ENCODE data around the gene SMIM3. TPM values are rescaled to one million over a fixed set of nuclear protein-coding genes. Genes with fewer than 3 reads are reported as not detected.

SMIM3 gene, protein sequence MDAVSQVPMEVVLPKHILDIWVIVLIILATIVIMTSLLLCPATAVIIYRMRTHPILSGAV
- total RNA-seq (2014; rRNA removed; shearing (Covaris generic)) (not detected in 2 replicates), total RNA-seq (2022) (not detected in 2 replicates), Bru-seq, nascent RNA (percentile 7 among the genes with signal in this experiment), BruChase-seq, experiment 1, labeled RNA remaining after a 6-hour chase (percentile 10 among the genes with signal in this experiment), BruChase-seq, experiment 2, labeled RNA remaining after a 2-hour chase (percentile 14 among the genes with signal in this experiment)
- long read RNA-seq: 0 reads

DNA sequence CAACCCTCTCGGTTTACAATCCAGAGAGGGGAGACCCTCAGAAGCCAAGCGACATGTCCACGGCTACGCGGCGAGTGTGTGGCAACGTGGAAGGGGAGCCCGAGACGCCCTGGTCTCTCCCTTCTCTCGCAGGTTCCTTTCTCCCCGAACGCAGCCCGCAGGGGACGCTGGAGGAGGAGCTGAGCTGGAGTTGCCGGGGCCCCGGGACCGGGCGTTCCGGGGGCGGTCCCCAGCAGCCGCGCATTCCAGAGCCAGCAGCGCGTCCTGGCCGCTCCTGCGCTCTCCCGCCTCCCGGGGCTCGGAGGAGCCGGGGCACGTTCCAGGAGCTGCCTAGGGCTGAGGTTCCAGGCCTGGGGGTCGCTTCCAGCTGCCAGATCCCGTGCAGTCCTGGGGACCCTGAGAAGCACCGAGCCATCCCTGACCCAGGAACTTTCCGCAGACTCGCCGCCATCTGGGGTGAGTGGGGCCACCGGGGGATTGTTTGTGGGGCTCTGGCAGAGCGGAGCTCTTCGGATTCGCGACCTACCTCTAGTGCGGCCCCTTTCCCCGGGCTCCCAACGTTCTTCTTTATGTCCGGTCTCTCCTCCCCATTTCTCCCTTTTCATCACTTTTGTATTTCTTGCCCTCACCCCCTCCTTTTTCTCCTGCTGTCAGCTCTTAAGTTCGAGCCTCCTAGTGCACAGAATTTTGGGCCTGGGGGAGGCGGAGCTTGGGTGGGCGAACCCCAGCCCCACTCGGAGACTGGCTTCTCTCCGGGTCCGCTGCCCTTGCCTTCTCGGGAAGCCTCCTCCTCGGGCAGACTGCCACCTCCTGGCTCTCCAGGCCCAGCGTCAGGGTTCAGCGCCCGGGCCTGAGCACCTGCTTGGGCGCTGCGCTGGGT, at the start of gene SMIM3:
Gene SMIM3, plus strand, starts transcription at position 241 of the 880 bp plus-strand sequence. CDS start 16,684 bp downstream, outside the sequence.
- H3K4me3 ChIP-seq (ENCODE audit: low read depth, low read length, poor library complexity, severe bottlenecking): no peak within 1 kb of the TSS
- no peaks in the 10 kb centered on the region for H3K4me1 ChIP-seq (ENCODE audit: insufficient read depth, low read length, poor library complexity, severe bottlenecking)
- ChIA-PET CTCF (ENCODE audit: unreplicated experiment) (no interaction called here), POLR2A (no interaction called here)
- TF ChIP-seq, protein P1, sequence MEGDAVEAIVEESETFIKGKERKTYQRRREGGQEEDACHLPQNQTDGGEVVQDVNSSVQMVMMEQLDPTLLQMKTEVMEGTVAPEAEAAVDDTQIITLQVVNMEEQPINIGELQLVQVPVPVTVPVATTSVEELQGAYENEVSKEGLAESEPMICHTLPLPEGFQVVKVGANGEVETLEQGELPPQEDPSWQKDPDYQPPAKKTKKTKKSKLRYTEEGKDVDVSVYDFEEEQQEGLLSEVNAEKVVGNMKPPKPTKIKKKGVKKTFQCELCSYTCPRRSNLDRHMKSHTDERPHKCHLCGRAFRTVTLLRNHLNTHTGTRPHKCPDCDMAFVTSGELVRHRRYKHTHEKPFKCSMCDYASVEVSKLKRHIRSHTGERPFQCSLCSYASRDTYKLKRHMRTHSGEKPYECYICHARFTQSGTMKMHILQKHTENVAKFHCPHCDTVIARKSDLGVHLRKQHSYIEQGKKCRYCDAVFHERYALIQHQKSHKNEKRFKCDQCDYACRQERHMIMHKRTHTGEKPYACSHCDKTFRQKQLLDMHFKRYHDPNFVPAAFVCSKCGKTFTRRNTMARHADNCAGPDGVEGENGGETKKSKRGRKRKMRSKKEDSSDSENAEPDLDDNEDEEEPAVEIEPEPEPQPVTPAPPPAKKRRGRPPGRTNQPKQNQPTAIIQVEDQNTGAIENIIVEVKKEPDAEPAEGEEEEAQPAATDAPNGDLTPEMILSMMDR (conservative IDR thresholded peaks at IDR 0.05; ENCODE audit: low read length): no peak
- no peak for TF ChIP-seq EZH2phosphoT487 (IDR thresholded peaks at IDR 0.05; ENCODE audit: borderline replicate concordance, low read depth, low read length)
- H4K20me1 ChIP-seq (ENCODE audit: insufficient read depth, low read length): no peaks in the 10 kb centered on the region
- no peaks in the 10 kb centered on the region for H3K36me3 ChIP-seq (ENCODE audit: insufficient read depth, low read length)
- H3K9me3 ChIP-seq (ENCODE audit: low read length): no peaks in the 10 kb centered on the region
- no peak for DNase-seq (ENCODE audit: low spot score)
- H3K4me2 ChIP-seq (ENCODE audit: low read length): no peak within 1 kb of the TSS
- H3K79me2 ChIP-seq (ENCODE audit: insufficient read depth, low read depth, low read length): no peaks in the 10 kb centered on the region
- intact Hi-C loops (cut with micrococcal nuclease; ENCODE audit: unreplicated experiment): no loop called here
- no TSS peak for BruUV-seq (replicated peaks)
- H3K9me2 ChIP-seq (ENCODE audit: insufficient read depth, low read length): no peaks in the 10 kb centered on the region
- H3K27ac ChIP-seq (ENCODE audit: low read depth, low read length, poor library complexity, severe bottlenecking): no peak within 1 kb of the TSS
- H2AFZ ChIP-seq (ENCODE audit: low read length): no peak within 1 kb of the TSS

DNA sequence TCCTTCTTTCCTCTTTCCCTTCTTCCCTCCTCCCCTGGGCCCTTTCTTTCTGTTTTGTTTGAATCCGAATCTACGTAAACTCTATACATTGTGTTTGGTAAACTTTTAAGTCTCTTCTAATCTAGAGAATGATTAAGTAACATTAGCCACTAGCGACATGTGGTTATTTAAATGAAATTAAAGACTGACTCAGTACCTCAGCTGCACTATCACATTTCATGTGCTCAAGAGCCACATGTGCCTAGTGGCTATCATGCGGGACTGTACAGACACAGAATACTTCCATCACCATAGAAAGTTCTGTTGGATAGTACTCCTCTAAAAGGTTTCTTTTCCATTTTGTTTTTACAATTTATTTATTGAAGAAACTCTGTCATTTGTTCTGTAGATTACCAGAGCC, 48.7 kb upstream of the SMIM3 start:
- intact Hi-C loops (cut with micrococcal nuclease; ENCODE audit: unreplicated experiment): no loop called here
- Histone ChIP-seq H3K27ac (ENCODE audit: low read depth, low read length, poor library complexity, severe bottlenecking) (no peak overlapping the region), H4K20me1 (ENCODE audit: insufficient read depth, low read length) (no peaks in the 10 kb centered on the region), H2AFZ (ENCODE audit: low read length) (no peak overlapping the region), H3K4me2 (ENCODE audit: low read length) (no peak overlapping the region), H3K36me3 (ENCODE audit: insufficient read depth, low read length) (peaks cover 35% of the 10 kb centered on the region; the same call in 1 of the 2 replicates), H3K79me2 (ENCODE audit: insufficient read depth, low read depth, low read length) (no peaks in the 10 kb centered on the region), H3K4me3 (ENCODE audit: low read depth, low read length, poor library complexity, severe bottlenecking) (no peak overlapping the region), H3K9me2 (ENCODE audit: insufficient read depth, low read length) (no peaks in the 10 kb centered on the region), H3K9me3 (ENCODE audit: low read length) (no peaks in the 10 kb centered on the region), H3K4me1 (ENCODE audit: insufficient read depth, low read length, poor library complexity, severe bottlenecking) (peaks cover 2% of the 10 kb centered on the region)
- DNase-seq (ENCODE audit: low spot score): no peak
- no TSS peak for BruUV-seq (replicated peaks)
- TF ChIP-seq, protein P1 (conservative IDR thresholded peaks at IDR 0.05; ENCODE audit: low read length): no peak
- no peak for TF ChIP-seq EZH2phosphoT487 (IDR thresholded peaks at IDR 0.05; ENCODE audit: borderline replicate concordance, low read depth, low read length)
- CTCF ChIA-PET (ENCODE audit: unreplicated experiment): no interaction called here
- POLR2A ChIA-PET: no interaction called here

Data from OCI-LY7 (cell line).